ENCODE measurements around the gene HAT1. TPM values are rescaled to one million over a fixed set of nuclear protein-coding genes. Genes with fewer than 3 reads are reported as not detected.

Gene HAT1
- total and polyA plus RNA-seq, 7 experiments from 2014 or later = 22.1 to 74.1 (median 26.8) TPM

DNA sequence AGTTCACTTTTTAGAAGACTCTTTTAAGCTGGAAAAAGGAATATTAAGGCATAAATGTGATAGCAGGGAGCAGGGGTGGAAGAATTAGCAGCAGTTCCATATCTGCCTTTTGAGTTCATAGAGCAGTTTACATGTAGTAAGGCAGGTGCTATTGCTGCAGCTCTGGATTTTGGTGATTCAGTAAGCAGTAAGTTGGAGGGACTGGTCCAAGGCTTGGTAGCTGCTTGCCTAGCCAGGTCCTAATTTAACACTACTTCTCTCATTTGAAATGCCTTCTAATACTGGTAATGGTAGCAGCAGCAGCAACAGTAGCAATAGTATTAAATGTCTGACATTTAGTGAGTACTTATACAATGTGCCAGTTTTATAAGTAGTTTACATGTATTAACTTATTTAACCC is 30.0 kb downstream of the HAT1 start:
- Mint-ChIP-seq H3K36me3 (peaks cover 5 to 41% (median 22%) of the 10 kb centered on the region in 5 donors), H3K27me3 (no peaks in the 10 kb centered on the region), H3K4me3 (no peak overlapping the region), H3K9me3 (peaks cover 0 to 2% (median 0%) of the 10 kb centered on the region in 11 donors), H3K4me1 (peaks cover 14 to 21% (median 19%) of the 10 kb centered on the region in 7 donors), H3K27ac (no peak overlapping the region)
- POLR2A ChIA-PET = no interaction called here
- intact Hi-C loops (cut with micrococcal nuclease) = no loop called here
- Histone ChIP-seq H3K9me3 (ENCODE audit: control insufficient read depth in 2 of 3, low read length in 3 of 3) (no peaks in the 10 kb centered on the region), H3K4me1 (ENCODE audit: control insufficient read depth in 2 of 2, insufficient read depth in 2 of 2, low read length in 2 of 2) (peaks cover 6 to 8% of the 10 kb centered on the region in 2 donors), H3K27ac (ENCODE audit: low read depth, low read length) (no peak overlapping the region), H3K36me3 (ENCODE audit: control insufficient read depth in 2 of 3, insufficient read depth in 3 of 3, low read length in 3 of 3) (peaks cover 0 to 10% (median 0%) of the 10 kb centered on the region in 3 experiments), H3K4me3 (ENCODE audit: low read length) (no peak overlapping the region), H3K27me3 (ENCODE audit: control insufficient read depth in 2 of 2, insufficient read depth in 2 of 2, low read length in 2 of 2) (no peaks in the 10 kb centered on the region)
- CTCF ChIA-PET = no interaction called here
- DNase-seq (no peak), ATAC-seq (no peak)

- Mint-ChIP-seq H3K27ac (no peak overlapping the region), H3K4me3 (no peak overlapping the region), H3K27me3 (no peaks in the 10 kb centered on the region), H3K9me3 (peaks cover 0 to 2% (median 0%) of the 10 kb centered on the region in 11 donors), H3K4me1 (peaks cover 14 to 23% (median 19%) of the 10 kb centered on the region in 7 donors), H3K36me3 (peaks cover 5 to 43% (median 22%) of the 10 kb centered on the region in 5 donors)
- POLR2A ChIA-PET = interaction anchor here (0.5 kb wide), 1 partner anchor 10 kb away, joined by 3 read pairs; no protein-coding TSS in a partner anchor
- peak; percentile 67 for ATAC-seq
- Histone ChIP-seq H3K27me3 (ENCODE audit: control insufficient read depth in 2 of 2, insufficient read depth in 2 of 2, low read length in 2 of 2) (no peaks in the 10 kb centered on the region), H3K9me3 (ENCODE audit: control insufficient read depth in 2 of 3, low read length in 3 of 3) (no peaks in the 10 kb centered on the region), H3K27ac (ENCODE audit: low read depth, low read length) (no peak overlapping the region), H3K4me3 (ENCODE audit: low read length) (no peak overlapping the region), H3K4me1 (ENCODE audit: control insufficient read depth in 2 of 2, insufficient read depth in 2 of 2, low read length in 2 of 2) (peaks cover 6 to 8% of the 10 kb centered on the region in 2 donors), H3K36me3 (ENCODE audit: control insufficient read depth in 2 of 3, insufficient read depth in 3 of 3, low read length in 3 of 3) (peaks cover 0 to 10% (median 0%) of the 10 kb centered on the region in 3 experiments)
- intact Hi-C loops (cut with micrococcal nuclease) = no loop called here
- no peak for DNase-seq
- CTCF ChIA-PET = no interaction called here
Measured at GRCh38 chr2:171952748-171953147, 30.5 kb downstream of the HAT1 start.

GRCh38 chr2:171956135-171956825 is 34.0 kb downstream of the HAT1 start:
- Mint-ChIP-seq H3K4me1 (peaks cover 15 to 40% (median 26%) of the 10 kb centered on the region in 7 donors), H3K27ac (peak overlapping the region in 2 of 9 donors; percentile 0 to 19), H3K27me3 (no peaks in the 10 kb centered on the region), H3K9me3 (peaks cover 0 to 4% (median 0%) of the 10 kb centered on the region in 11 donors), H3K36me3 (peaks cover 5 to 35% (median 16%) of the 10 kb centered on the region in 5 donors), H3K4me3 (no peak overlapping the region)
- H3K27me3 ChIP-seq (ENCODE audit: control insufficient read depth in 2 of 2, insufficient read depth in 2 of 2, low read length in 2 of 2) = no peaks in the 10 kb centered on the region
- H3K4me1 ChIP-seq (ENCODE audit: control insufficient read depth in 2 of 2, insufficient read depth in 2 of 2, low read length in 2 of 2) = peaks cover 6 to 8% of the 10 kb centered on the region in 2 donors
- intact Hi-C loops (cut with micrococcal nuclease) = loop anchor here in 1 of 2 donors (2.0 to 5.0 kb wide), 2 partner anchors 147 to 506 kb away; partner anchors contain the start of gene DLX2
- H3K36me3 ChIP-seq (ENCODE audit: control insufficient read depth in 2 of 3, insufficient read depth in 3 of 3, low read length in 3 of 3) = peaks cover 0 to 10% (median 0%) of the 10 kb centered on the region in 3 experiments
- ChIA-PET CTCF (interaction anchor here (0.9 to 1.1 kb wide), 3 partner anchors 157 to 505 kb away, joined by 3 read pairs; no protein-coding TSS in a partner anchor), POLR2A (interaction anchor here (0.9 kb wide), 1 partner anchor 10 kb away, joined by 4 read pairs; no protein-coding TSS in a partner anchor)
- H3K9me3 ChIP-seq (ENCODE audit: control insufficient read depth in 2 of 3, low read length in 3 of 3) = no peaks in the 10 kb centered on the region
- ATAC-seq = peak; percentile 78
- DNase-seq = no peak
- H3K4me3 ChIP-seq (ENCODE audit: low read length) = no peak overlapping the region
- H3K27ac ChIP-seq (ENCODE audit: low read depth, low read length) = no peak overlapping the region

DNA sequence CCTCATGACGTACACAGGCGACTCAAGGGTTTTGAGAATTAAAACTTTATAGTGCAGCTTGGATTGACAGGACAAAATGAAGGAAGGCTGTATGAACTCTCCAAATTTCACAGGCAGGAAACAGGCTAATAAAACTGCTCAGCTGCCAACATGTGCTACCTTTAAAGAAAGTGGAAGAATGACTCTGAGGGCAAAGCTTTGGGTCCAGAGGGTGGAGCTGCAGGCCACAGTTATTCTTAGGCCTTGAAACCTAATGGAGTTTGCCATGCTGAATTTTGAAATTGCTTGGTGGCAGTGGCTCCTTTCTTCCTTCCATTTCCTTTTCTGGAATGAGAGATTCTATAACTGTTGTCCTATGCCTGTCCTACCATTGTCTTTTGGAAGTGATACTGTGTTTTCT is 34.8 kb downstream of the HAT1 start:
- Histone ChIP-seq H3K4me3 (ENCODE audit: low read length) (no peak overlapping the region), H3K27me3 (ENCODE audit: control insufficient read depth in 2 of 2, insufficient read depth in 2 of 2, low read length in 2 of 2) (no peaks in the 10 kb centered on the region), H3K9me3 (ENCODE audit: control insufficient read depth in 2 of 3, low read length in 3 of 3) (no peaks in the 10 kb centered on the region), H3K4me1 (ENCODE audit: control insufficient read depth in 2 of 2, insufficient read depth in 2 of 2, low read length in 2 of 2) (peaks cover 6 to 8% of the 10 kb centered on the region in 2 donors), H3K36me3 (ENCODE audit: control insufficient read depth in 2 of 3, insufficient read depth in 3 of 3, low read length in 3 of 3) (peaks cover 0 to 10% (median 0%) of the 10 kb centered on the region in 3 experiments), H3K27ac (ENCODE audit: low read depth, low read length) (no peak overlapping the region)
- peaks cover 15 to 43% (median 26%) of the 10 kb centered on the region in 7 donors for H3K4me1 Mint-ChIP-seq
- ChIA-PET CTCF (interaction anchor here (0.9 to 1.1 kb wide), 3 partner anchors 157 to 505 kb away, joined by 3 read pairs; no protein-coding TSS in a partner anchor), POLR2A (interaction anchor here (0.9 kb wide), 1 partner anchor 11 kb away, joined by 4 read pairs; no protein-coding TSS in a partner anchor)
- H3K36me3 Mint-ChIP-seq = peaks cover 5 to 37% (median 16%) of the 10 kb centered on the region in 5 donors
- no peak for ATAC-seq
- intact Hi-C loops (cut with micrococcal nuclease) = loop anchor here in 1 of 2 donors (2.0 to 5.0 kb wide), 2 partner anchors 146 to 505 kb away; partner anchors contain the start of gene DLX2
- H3K4me3 Mint-ChIP-seq = no peak overlapping the region
- peaks cover 0 to 5% (median 0%) of the 10 kb centered on the region in 11 donors for H3K9me3 Mint-ChIP-seq
- peak overlapping the region in 1 of 9 donors; percentile 19 for H3K27ac Mint-ChIP-seq
- H3K27me3 Mint-ChIP-seq = no peaks in the 10 kb centered on the region
- no peak for DNase-seq

DNA sequence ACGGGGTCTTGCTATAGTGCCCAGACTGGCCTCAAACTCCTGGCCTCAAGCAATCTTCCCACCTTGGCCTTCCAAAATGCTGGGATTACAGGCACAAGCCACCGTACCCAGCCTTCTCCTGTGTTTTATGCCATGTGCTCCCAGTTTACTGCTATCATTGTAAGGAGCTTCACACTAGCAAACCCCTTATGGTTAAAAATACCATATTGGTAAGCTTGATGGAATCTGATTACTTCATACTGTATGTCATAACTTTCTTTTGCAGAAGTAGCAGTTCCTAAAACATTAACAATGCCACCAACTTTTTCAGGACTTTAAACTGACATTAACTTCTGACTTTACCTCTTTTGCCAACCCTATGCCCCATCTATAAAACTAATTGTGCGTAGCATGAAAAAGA is 36.2 kb downstream of the HAT1 start:
- Mint-ChIP-seq H3K4me1 (peaks cover 15 to 48% (median 29%) of the 10 kb centered on the region in 7 donors), H3K36me3 (peaks cover 5 to 37% (median 16%) of the 10 kb centered on the region in 5 donors), H3K27me3 (no peaks in the 10 kb centered on the region), H3K4me3 (no peak overlapping the region), H3K9me3 (peaks cover 0 to 5% (median 0%) of the 10 kb centered on the region in 11 donors), H3K27ac (peak overlapping the region in 1 of 9 donors; percentile 25)
- peaks cover 8 to 13% of the 10 kb centered on the region in 2 donors for H3K4me1 ChIP-seq (ENCODE audit: control insufficient read depth in 2 of 2, insufficient read depth in 2 of 2, low read length in 2 of 2)
- DNase-seq (no peak), ATAC-seq (no peak)
- H3K27ac ChIP-seq (ENCODE audit: low read depth, low read length) = no peak overlapping the region
- no peaks in the 10 kb centered on the region for H3K27me3 ChIP-seq (ENCODE audit: control insufficient read depth in 2 of 2, insufficient read depth in 2 of 2, low read length in 2 of 2)
- ChIA-PET CTCF (no interaction called here), POLR2A (interaction anchor here (1.0 kb wide), 1 partner anchor 125 kb away, joined by 3 read pairs; no protein-coding TSS in a partner anchor)
- no peak overlapping the region for H3K4me3 ChIP-seq (ENCODE audit: low read length)
- intact Hi-C loops (cut with micrococcal nuclease) = loop anchor here in 1 of 2 donors (5.0 kb wide), 1 partner anchor 504 kb away; no protein-coding TSS in a partner anchor
- H3K9me3 ChIP-seq (ENCODE audit: control insufficient read depth in 2 of 3, low read length in 3 of 3) = no peaks in the 10 kb centered on the region
- peaks cover 0 to 3% (median 0%) of the 10 kb centered on the region in 3 experiments for H3K36me3 ChIP-seq (ENCODE audit: control insufficient read depth in 2 of 3, insufficient read depth in 3 of 3, low read length in 3 of 3)

GRCh38 chr2:171959998-171960397 is 37.7 kb downstream of the HAT1 start:
- no peak overlapping the region for H3K4me3 Mint-ChIP-seq
- H3K9me3 Mint-ChIP-seq = peaks cover 0 to 3% (median 0%) of the 10 kb centered on the region in 11 donors
- no peak for ATAC-seq
- Histone ChIP-seq H3K4me3 (ENCODE audit: low read length) (no peak overlapping the region), H3K4me1 (ENCODE audit: control insufficient read depth in 2 of 2, insufficient read depth in 2 of 2, low read length in 2 of 2) (peaks cover 3 to 9% of the 10 kb centered on the region in 2 donors), H3K36me3 (ENCODE audit: control insufficient read depth in 2 of 3, insufficient read depth in 3 of 3, low read length in 3 of 3) (no peaks in the 10 kb centered on the region), H3K27ac (ENCODE audit: low read depth, low read length) (no peak overlapping the region), H3K9me3 (ENCODE audit: control insufficient read depth in 2 of 3, low read length in 3 of 3) (no peaks in the 10 kb centered on the region), H3K27me3 (ENCODE audit: control insufficient read depth in 2 of 2, insufficient read depth in 2 of 2, low read length in 2 of 2) (no peaks in the 10 kb centered on the region)
- intact Hi-C loops (cut with micrococcal nuclease) = loop anchor here in 1 of 2 donors (5.0 kb wide), 1 partner anchor 502 kb away; no protein-coding TSS in a partner anchor
- peaks cover 2 to 27% (median 9%) of the 10 kb centered on the region in 5 donors for H3K36me3 Mint-ChIP-seq
- no peak overlapping the region for H3K27ac Mint-ChIP-seq
- POLR2A ChIA-PET = no interaction called here
- CTCF ChIA-PET = interaction anchor here (0.6 kb wide), 1 partner anchor 168 kb away, joined by 4 read pairs; no protein-coding TSS in a partner anchor
- no peaks in the 10 kb centered on the region for H3K27me3 Mint-ChIP-seq
- DNase-seq = no peak
- peaks cover 13 to 50% (median 33%) of the 10 kb centered on the region in 7 donors for H3K4me1 Mint-ChIP-seq

All from naive thymus-derived CD4-positive, alpha-beta T cell (primary cell).